H9 (cell line): ENCODE data around the gene HADH. TPM values are rescaled to one million over a fixed set of nuclear protein-coding genes. Genes with fewer than 3 reads are reported as not detected.

Experiments
- DNase-seq: peaks from one replicate; pipeline ENCODE4 v3.0.0-alpha.2; 2017
- H2AFZ ChIP-seq: one replicate; pipeline ENCODE4 v1.6.1; 2013; ENCODE audit warnings: mild to moderate bottlenecking, low read length, control low read depth, moderate library complexity
- H2AK5ac ChIP-seq: 2 replicates; pipeline ENCODE4 v1.6.1; 2013; ENCODE audit warnings: low read length, control low read depth, mixed read lengths; ENCODE audit not compliant: insufficient read length
- H2BK120ac ChIP-seq: one replicate; pipeline ENCODE4 v1.6.1; 2013; ENCODE audit warnings: low read depth, mild to moderate bottlenecking, low read length, control low read depth, inconsistent platforms; ENCODE audit not compliant: poor library complexity, severe bottlenecking
- H2BK12ac ChIP-seq: 2 replicates; pipeline ENCODE4 v1.6.1; 2013; ENCODE audit warnings: low read length, control low read depth, mixed read lengths, low read depth; ENCODE audit not compliant: insufficient read length
- H2BK15ac ChIP-seq: 2 replicates; pipeline ENCODE4 v1.6.1; 2013; ENCODE audit warnings: low read depth, low read length, control low read depth
- H2BK20ac ChIP-seq: one replicate; pipeline ENCODE4 v1.6.1; 2013; ENCODE audit warnings: low read depth, mild to moderate bottlenecking, low read length, control low read depth, inconsistent platforms; ENCODE audit not compliant: poor library complexity, severe bottlenecking
- H2BK5ac ChIP-seq: 2 replicates; pipeline ENCODE4 v1.6.1; 2013; ENCODE audit warnings: low read length, control low read depth, mixed read lengths; ENCODE audit not compliant: insufficient read length
- H3K14ac ChIP-seq: 2 replicates; pipeline ENCODE4 v1.6.1; 2013; ENCODE audit warnings: low read length, control low read depth; ENCODE audit not compliant: insufficient read depth
- H3K18ac ChIP-seq: 2 replicates; pipeline ENCODE4 v1.6.1; 2013; ENCODE audit warnings: low read depth, mild to moderate bottlenecking, mixed read lengths, low read length, control low read depth; ENCODE audit not compliant: insufficient read length
- H3K23ac ChIP-seq: 2 replicates; pipeline ENCODE4 v1.6.1; 2013; ENCODE audit warnings: low read length, control low read depth, mixed read lengths, low read depth; ENCODE audit not compliant: insufficient read length
- H3K23me2 ChIP-seq: 2 replicates; pipeline ENCODE4 v1.6.1; 2013; ENCODE audit warnings: low read depth, mild to moderate bottlenecking, mixed read lengths, low read length, control low read depth; ENCODE audit not compliant: insufficient read length, poor library complexity, severe bottlenecking
- H3K27ac ChIP-seq: 2 replicates; pipeline ENCODE4 v1.5.1; 2013; ENCODE audit warnings: low read length, control low read depth, mixed read lengths, low read depth; ENCODE audit not compliant: insufficient read length
- H3K27me3 ChIP-seq: 2 replicates; pipeline ENCODE4 v1.6.1; 2013; ENCODE audit warnings: low read length, control low read depth, inconsistent platforms; ENCODE audit not compliant: insufficient read depth
- H3K4ac ChIP-seq: 2 replicates; pipeline ENCODE4 v1.6.1; 2013; ENCODE audit warnings: low read depth, mild to moderate bottlenecking, control low read depth, inconsistent platforms, low read length, moderate library complexity
- H3K4me1 ChIP-seq: 2 replicates; pipeline ENCODE4 v1.6.1; 2013; ENCODE audit warnings: low read length, control low read depth, inconsistent platforms; ENCODE audit not compliant: insufficient read depth
- H3K4me2 ChIP-seq: 2 replicates; pipeline ENCODE4 v1.6.1; 2013; ENCODE audit warnings: low read length, control low read depth, mixed read lengths; ENCODE audit not compliant: insufficient read length, insufficient read depth
- H3K56ac ChIP-seq: 2 replicates; pipeline ENCODE4 v1.6.1; 2013; ENCODE audit warnings: low read depth, mild to moderate bottlenecking, mixed read lengths, low read length, control low read depth; ENCODE audit not compliant: insufficient read length
- H3K79me1 ChIP-seq: 2 replicates; pipeline ENCODE4 v1.6.1; 2013; ENCODE audit warnings: low read depth, mild to moderate bottlenecking, moderate library complexity, low read length, control low read depth, inconsistent platforms; ENCODE audit not compliant: insufficient read depth, poor library complexity, severe bottlenecking
- H3K79me2 ChIP-seq: 2 replicates; pipeline ENCODE4 v1.6.1; 2013; ENCODE audit warnings: low read length, control low read depth, inconsistent platforms; ENCODE audit not compliant: insufficient read depth
- H3K9ac ChIP-seq: 2 replicates; pipeline ENCODE4 v1.6.1; 2013; ENCODE audit warnings: low read length, control low read depth, mixed read lengths; ENCODE audit not compliant: insufficient read length; ENCODE audit errors: extremely low read depth
- H3K9me3 ChIP-seq: one replicate; pipeline ENCODE4 v1.6.1; 2013; ENCODE audit warnings: low read depth, low read length, inconsistent platforms; ENCODE audit not compliant: control insufficient read depth
- H3T11ph ChIP-seq: one replicate; pipeline ENCODE4 v1.6.1; 2013; ENCODE audit warnings: mild to moderate bottlenecking, low read length, control low read depth, inconsistent platforms
- H4K20me1 ChIP-seq: one replicate; pipeline ENCODE4 v1.6.1; 2013; ENCODE audit not compliant: control insufficient read depth, insufficient read length, insufficient read depth
- H4K5ac ChIP-seq: 2 replicates; pipeline ENCODE4 v1.6.1; 2013; ENCODE audit warnings: low read depth, mild to moderate bottlenecking, mixed read lengths, low read length, control low read depth; ENCODE audit not compliant: insufficient read length
- H4K8ac ChIP-seq: replicated peaks from 2 replicates; pipeline ENCODE4 v1.6.1; 2013; ENCODE audit warnings: low read length, control low read depth, mixed read lengths, low read depth; ENCODE audit not compliant: insufficient read length
- H4K91ac ChIP-seq: 2 replicates; pipeline ENCODE4 v1.6.1; 2013; ENCODE audit warnings: low read depth, mild to moderate bottlenecking, moderate library complexity, mixed read lengths, low read length, control low read depth; ENCODE audit not compliant: insufficient read length
- H3K27ac Mint-ChIP-seq, 3 experiments: 2 replicates in 2 of 3; 3 replicates in 1 of 3; pipeline ENCODE4 v1.8.0; 2020 to 2021; ENCODE audit warnings: mixed read lengths in 3 of 3, mild to moderate bottlenecking in 1 of 3, moderate library complexity in 1 of 3
- H3K27me3 Mint-ChIP-seq: 2 replicates; pipeline ENCODE4 v1.8.0; 2021; ENCODE audit warnings: low read depth, mild to moderate bottlenecking, moderate library complexity, mixed read lengths
- H3K36me3 Mint-ChIP-seq, 3 experiments: 2 replicates in 2 of 3; 3 replicates in 1 of 3; pipeline ENCODE4 v1.8.0; 2020 to 2021; ENCODE audit warnings: low read depth in 3 of 3, mixed read lengths in 3 of 3; ENCODE audit not compliant: insufficient read depth in 1 of 3
- H3K4me1 Mint-ChIP-seq, 2 experiments: 2 replicates each; pipeline ENCODE4 v1.8.0; 2020; ENCODE audit warnings: mixed read lengths in 2 of 2
- H3K4me3 Mint-ChIP-seq, 2 experiments: 2 replicates in 1 of 2; 3 replicates in 1 of 2; pipeline ENCODE4 v1.8.0; 2020 to 2021; ENCODE audit warnings: mild to moderate bottlenecking in 2 of 2, mixed read lengths in 2 of 2, moderate library complexity in 1 of 2
- H3K9me3 Mint-ChIP-seq, 2 experiments: 2 replicates in 1 of 2; 3 replicates in 1 of 2; pipeline ENCODE4 v1.8.0; 2020; ENCODE audit warnings: mild to moderate bottlenecking in 2 of 2, mixed read lengths in 2 of 2, moderate library complexity in 1 of 2
- WGBS: extraction: QIAGEN DNeasy Blood & Tissue Kit; methylation state at CpG from one replicate; pipeline ENCODE4 v1.1.7; 2013; ENCODE audit warnings: missing lambda C conversion rate, low lambda C conversion rate, mixed read lengths; ENCODE audit not compliant: insufficient read length; ENCODE audit errors: extremely low coverage; 5-methylcytosine and 5-hydroxymethylcytosine counted together
- total RNA-seq: library from RNA; stranded (reverse); gene quantifications from 2 replicates; pipeline ENCODE4 v1.2.1, GENCODE V29; 2021
- TF ChIP-seq, protein P1 (sequence below): fragments of 200-600 bp; sonication (generic); conservative IDR thresholded peaks from 3 replicates; pipeline ENCODE4 v1.8.0; 2021; ENCODE audit warnings: antibody characterized with exemption, mild to moderate bottlenecking

Gene HADH
- total RNA-seq, 1 experiment from 2014 or later, result 44.4 TPM

DNA sequence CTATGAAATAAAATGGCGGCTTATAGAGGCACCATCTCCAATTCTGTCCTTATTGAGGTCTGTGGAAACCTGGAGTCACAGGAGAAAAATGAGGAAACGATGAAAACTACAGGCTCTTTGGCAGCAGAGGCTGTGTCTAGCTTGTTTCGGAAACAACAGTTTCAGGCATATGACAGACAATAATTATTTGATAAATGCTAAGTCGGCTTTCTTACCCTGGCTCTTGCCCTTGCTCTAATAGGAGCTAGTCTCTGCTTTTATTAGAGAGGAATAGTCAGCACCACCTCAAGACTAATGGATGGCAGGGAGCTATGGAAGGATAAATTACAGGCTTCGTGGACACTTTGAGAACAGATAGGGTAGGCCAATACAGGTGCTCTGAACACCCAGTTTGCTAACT, 24.3 kb downstream of the HADH start:
- Histone ChIP-seq H3K27ac (no peak overlapping the region), H4K5ac (no peak overlapping the region), H3K23ac (no peak overlapping the region), H3K18ac (no peak overlapping the region), H2AFZ (no peak overlapping the region), H3K56ac (no peak overlapping the region), H2BK120ac (no peak overlapping the region), H3K79me2 (no peaks in the 10 kb centered on the region), H2BK20ac (no peak overlapping the region), H3K4ac (no peak overlapping the region), H3K4me1 (no peaks in the 10 kb centered on the region), H4K91ac (no peak overlapping the region), H3K27me3 (no peaks in the 10 kb centered on the region), H3K4me2 (no peak overlapping the region), H4K8ac (no peak overlapping the region), H3K9ac (no peak overlapping the region), H3K23me2 (no peaks in the 10 kb centered on the region), H2BK5ac (no peak overlapping the region), H4K20me1 (no peaks in the 10 kb centered on the region), H3T11ph (no peak overlapping the region), H3K14ac (no peak overlapping the region), H2BK12ac (no peak overlapping the region), H3K79me1 (no peaks in the 10 kb centered on the region), H2AK5ac (no peak overlapping the region), H2BK15ac (no peak overlapping the region), H3K9me3 (no peaks in the 10 kb centered on the region)
- H3K36me3 Mint-ChIP-seq, result peaks cover 40 to 74% (median 54%) of the 10 kb centered on the region in 3 experiments
- TF ChIP-seq, protein P1, sequence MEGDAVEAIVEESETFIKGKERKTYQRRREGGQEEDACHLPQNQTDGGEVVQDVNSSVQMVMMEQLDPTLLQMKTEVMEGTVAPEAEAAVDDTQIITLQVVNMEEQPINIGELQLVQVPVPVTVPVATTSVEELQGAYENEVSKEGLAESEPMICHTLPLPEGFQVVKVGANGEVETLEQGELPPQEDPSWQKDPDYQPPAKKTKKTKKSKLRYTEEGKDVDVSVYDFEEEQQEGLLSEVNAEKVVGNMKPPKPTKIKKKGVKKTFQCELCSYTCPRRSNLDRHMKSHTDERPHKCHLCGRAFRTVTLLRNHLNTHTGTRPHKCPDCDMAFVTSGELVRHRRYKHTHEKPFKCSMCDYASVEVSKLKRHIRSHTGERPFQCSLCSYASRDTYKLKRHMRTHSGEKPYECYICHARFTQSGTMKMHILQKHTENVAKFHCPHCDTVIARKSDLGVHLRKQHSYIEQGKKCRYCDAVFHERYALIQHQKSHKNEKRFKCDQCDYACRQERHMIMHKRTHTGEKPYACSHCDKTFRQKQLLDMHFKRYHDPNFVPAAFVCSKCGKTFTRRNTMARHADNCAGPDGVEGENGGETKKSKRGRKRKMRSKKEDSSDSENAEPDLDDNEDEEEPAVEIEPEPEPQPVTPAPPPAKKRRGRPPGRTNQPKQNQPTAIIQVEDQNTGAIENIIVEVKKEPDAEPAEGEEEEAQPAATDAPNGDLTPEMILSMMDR, result no peak
- H3K27me3 Mint-ChIP-seq, result no peaks in the 10 kb centered on the region
- H3K27ac Mint-ChIP-seq, result no peak overlapping the region
- peaks cover 2 to 3% of the 10 kb centered on the region in 2 experiments; a peak in 2 of 4 replicates for H3K4me1 Mint-ChIP-seq
- WGBS, result no CpG with 5 or more reads among the region's 5 CpGs
- no peak overlapping the region for H3K4me3 Mint-ChIP-seq
- H3K9me3 Mint-ChIP-seq, result no peaks in the 10 kb centered on the region
- DNase-seq, result no peak
